HepG2 (cell line): Measurements from ENCODE around the gene DGUOK. TPM values are rescaled to one million over a fixed set of nuclear protein-coding genes. Genes with fewer than 3 reads are reported as not detected.

Experiments
- ATAC-seq: fragments of 200-7000 bp; cut with Tn5 transposase; 3 replicates; pipeline ENCODE4 v1.9.1; 2020; ENCODE audit warnings: mild to moderate bottlenecking, moderate library complexity
- BruUV-seq: library from RNA; stranded (reverse); fragments of 400-500 nt; replicated peaks from 2 replicates; lab custom pipeline; 2021; lab: Mats Ljungman, UMichigan
- CTCF ChIA-PET: fragments of 300-600 bp; formaldehyde crosslinking; extraction: SDS; loops from one replicate; lab custom pipeline; 2021; ENCODE audit warnings: low total read pairs, inconsistent platforms, low intra/inter-chr PET ratio; lab: Yijun Ruan, JAX
- POLR2A ChIA-PET: fragments of 350-600 bp; sonication (Branson Sonifier 250); formaldehyde crosslinking; loops from one replicate; lab custom pipeline; 2020; ENCODE audit warnings: antibody characterized with exemption, inconsistent platforms; lab: Yijun Ruan, JAX
- DNase-seq: peaks from one replicate; pipeline ENCODE4 v3.0.0-alpha.2; 2015; ENCODE audit warnings: low spot score
- FAIRE-seq: peaks from 3 replicates; lab custom pipeline; 2011; peaks lifted over from hg19 to GRCh38; lab: Jason Lieb, UNC
- H2AFZ ChIP-seq: one replicate; pipeline ENCODE4 v1.6.1; 2011; ENCODE audit warnings: low read length, inconsistent platforms
- H3K27ac ChIP-seq: fragments of 300-600 bp; 3 replicates; pipeline ENCODE4 v1.8.0; 2011; ENCODE audit warnings: mixed run types, mild to moderate bottlenecking, mixed read lengths, low read length, inconsistent platforms; ENCODE audit not compliant: insufficient read depth; ENCODE audit errors: extremely low read length
- H3K27me3 ChIP-seq, 2 experiments: fragments of 200-600 bp in 1 of 2; 2 replicates in 1 of 2; 3 replicates in 1 of 2; pipeline versions ENCODE4 v1.6.0 to v1.8.0; 2011; ENCODE audit warnings: low read length in 2 of 2, mild to moderate bottlenecking in 2 of 2, moderate library complexity in 2 of 2, inconsistent platforms in 1 of 2; ENCODE audit not compliant: insufficient read depth in 2 of 2, control insufficient read depth in 1 of 2
- H3K36me3 ChIP-seq, 2 experiments: fragments of 200-600 bp in 1 of 2; replicated peaks in 1 of 2; 2 replicates in 1 of 2; 3 replicates in 1 of 2; pipeline versions ENCODE4 v1.5.1 to v1.8.0; 2011; ENCODE audit warnings: low read length in 2 of 2, inconsistent platforms in 1 of 2; ENCODE audit not compliant: insufficient read depth in 2 of 2, control insufficient read depth in 1 of 2
- H3K4me1 ChIP-seq: 2 replicates; pipeline ENCODE4 v1.5.1; 2012; ENCODE audit warnings: low read length, inconsistent platforms; ENCODE audit not compliant: insufficient read depth
- H3K4me2 ChIP-seq: 2 replicates; pipeline ENCODE4 v1.6.0; 2011; ENCODE audit warnings: low read depth, low read length, inconsistent platforms
- H3K4me3 ChIP-seq, 3 experiments: fragments of 200-600 bp in 1 of 3; sonication (generic), shearing (Covaris generic) in 1 of 3; replicated peaks in 1 of 3; 2 replicates each; pipeline ENCODE4 v1.5.1; 2011 to 2016; ENCODE audit warnings: low read length in 3 of 3, inconsistent platforms in 2 of 3, low read depth in 2 of 3, mild to moderate bottlenecking in 2 of 3, control low read depth in 1 of 3, mixed read lengths in 1 of 3; ENCODE audit not compliant: insufficient read depth in 1 of 3
- H3K79me2 ChIP-seq: one replicate; pipeline ENCODE4 v1.6.1; 2011; ENCODE audit warnings: low read length, inconsistent platforms; ENCODE audit not compliant: insufficient read depth
- H3K9ac ChIP-seq: 2 replicates; pipeline ENCODE4 v1.6.0; 2011; ENCODE audit warnings: mild to moderate bottlenecking, low read depth, low read length, inconsistent platforms; ENCODE audit not compliant: insufficient read depth
- H3K9me3 ChIP-seq: 2 replicates; pipeline ENCODE4 v1.5.1; 2012; ENCODE audit warnings: mild to moderate bottlenecking, low read length
- H4K20me1 ChIP-seq: 2 replicates; pipeline ENCODE4 v1.6.0; 2011; ENCODE audit warnings: inconsistent platforms, mild to moderate bottlenecking, low read length, moderate library complexity; ENCODE audit not compliant: insufficient read depth
- FOXK2 ChIP-seq: fragments of 450-650 bp; IDR thresholded peaks from 2 replicates; pipeline ENCODE4 v1.6.1; 2016
- GABPA ChIP-seq, 2 experiments: IDR thresholded peaks; 2 replicates each; pipeline ENCODE4 v1.6.1; 2011 to 2016; ENCODE audit warnings: low read depth in 2 of 2, low read length in 1 of 2, missing biosample characterization in 1 of 2, missing genetic modification characterization in 1 of 2
- HNF4G ChIP-seq, 2 experiments: sonication (generic) in 1 of 2; formaldehyde crosslinking in 1 of 2; IDR thresholded peaks; 2 replicates each; pipeline versions ENCODE4 v1.4.0 to v1.6.1; 2011 to 2020; ENCODE audit warnings: borderline replicate concordance in 2 of 2, low read depth in 2 of 2, mild to moderate bottlenecking in 2 of 2, low read length in 1 of 2, missing genetic modification reagents in 1 of 2, moderate library complexity in 1 of 2
- KLF16 ChIP-seq, 2 experiments: sonication (generic) in 1 of 2; formaldehyde crosslinking in 1 of 2; IDR thresholded peaks; 2 replicates each; pipeline versions ENCODE4 v1.6.1 to v1.8.0; 2016 to 2023; ENCODE audit warnings: missing genetic modification reagents in 2 of 2, missing compliant biosample characterization in 1 of 2
- MAF1 ChIP-seq: sonication (generic); formaldehyde crosslinking; IDR thresholded peaks from 2 replicates; pipeline ENCODE4 v1.5.0; 2020; ENCODE audit warnings: missing genetic modification reagents, borderline replicate concordance
- POLR2AphosphoS5 ChIP-seq: IDR thresholded peaks from 2 replicates; pipeline ENCODE4 v1.6.1; 2012; ENCODE audit warnings: low read depth, low read length
- RBM22 ChIP-seq: fragments of 200-400 bp; formaldehyde crosslinking; optimal IDR thresholded peaks from 2 replicates; pipeline ENCODE3; 2017; ENCODE audit warnings: mild to moderate bottlenecking, low read length, moderate library complexity
- SIN3A ChIP-seq: IDR thresholded peaks from 2 replicates; pipeline ENCODE4 v1.6.1; 2011; ENCODE audit warnings: low read depth, mild to moderate bottlenecking, control low read depth, low read length, borderline replicate concordance
- SMC3 ChIP-seq: IDR thresholded peaks from 2 replicates; pipeline ENCODE4 v1.6.1; 2011; ENCODE audit warnings: low read length, improper control_type of control experiment
- ZFYVE20 ChIP-seq: sonication (generic); formaldehyde crosslinking; IDR thresholded peaks from 2 replicates; pipeline ENCODE4 v1.8.0; 2023; ENCODE audit warnings: low read depth, mild to moderate bottlenecking, moderate library complexity, missing genetic modification reagents, borderline replicate concordance
- ZNF160 ChIP-seq: sonication (generic); formaldehyde crosslinking; IDR thresholded peaks from 2 replicates; pipeline ENCODE4 v1.8.0; 2022; ENCODE audit warnings: mild to moderate bottlenecking, inconsistent platforms, missing genetic modification reagents
- ZNF263 ChIP-seq: sonication (generic); formaldehyde crosslinking; IDR thresholded peaks from 2 replicates; pipeline ENCODE4 v1.4.0; 2020; ENCODE audit warnings: missing genetic modification reagents
- ZNF292 ChIP-seq: sonication (generic); formaldehyde crosslinking; IDR thresholded peaks from 2 replicates; pipeline ENCODE4 v1.8.1; 2022; ENCODE audit warnings: mild to moderate bottlenecking, low read depth, missing genetic modification reagents, borderline replicate concordance
- ZNF451 ChIP-seq: sonication (generic); formaldehyde crosslinking; IDR thresholded peaks from 2 replicates; pipeline ENCODE4 v1.5.0; 2020; ENCODE audit warnings: mild to moderate bottlenecking, missing genetic modification reagents
- ZNF496 ChIP-seq: sonication (generic); formaldehyde crosslinking; IDR thresholded peaks from 2 replicates; pipeline ENCODE4 v1.8.1; 2023; ENCODE audit warnings: mild to moderate bottlenecking, moderate library complexity, missing genetic modification reagents; ENCODE audit not compliant: insufficient replicate concordance
- ZNF7 ChIP-seq: IDR thresholded peaks from 2 replicates; pipeline ENCODE4 v1.6.1; 2016; ENCODE audit warnings: missing biosample characterization, missing genetic modification reagents
- WGBS: methylation state at CpG from one replicate; pipeline ENCODE4 v1.1.6; 2017; ENCODE audit warnings: low lambda C conversion rate; 5-methylcytosine and 5-hydroxymethylcytosine counted together
- in situ Hi-C: cut with HindIII; loops from 2 replicates; pipeline ENCODE4 v1.10.0; 2017; ENCODE audit warnings: low pct_unique_long_range_greater_than_20kb; ENCODE audit not compliant: extremely low pct_ligation_motif_present
- intact Hi-C: fragments of 100-400 bp; cut with micrococcal nuclease; formaldehyde crosslinking; loops from one replicate; pipeline ENCODE4 v1.10.0; 2022; ENCODE audit not compliant: unreplicated experiment
- polyA plus RNA-seq, 8 experiments: library from polyadenylated mRNA; depleted of rRNA in 3 of 8; stranded (reverse) in 7 of 8; unstranded in 1 of 8; fragments of >200 nt; fragmentation: Illumina TruSeq in 4 of 8; extraction: Trizol in 4 of 8; gene quantifications; 2 replicates each; pipeline versions ENCODE4 v1.2.1 to v1.2.3, GENCODE V29; 2011 to 2016; ENCODE audit warnings: low read depth in 4 of 8, missing spikeins in 1 of 8, mixed read lengths in 1 of 8; ENCODE audit not compliant: insufficient read depth in 1 of 8
- total RNA-seq, 5 experiments: library from RNA; depleted of rRNA; stranded (reverse); fragments of >200 nt; fragmentation: Illumina TruSeq; extraction: Trizol; gene quantifications; 2 replicates each; pipeline ENCODE4 v1.2.3, GENCODE V29; 2016; ENCODE audit warnings: low read depth in 1 of 5
- TF ChIP-seq, protein P1 (sequence below): sonication (generic); formaldehyde crosslinking; IDR thresholded peaks from 2 replicates; pipeline ENCODE4 v1.8.0; 2022; ENCODE audit warnings: mild to moderate bottlenecking, missing genetic modification reagents; ENCODE audit not compliant: insufficient replicate concordance

The DGUOK gene
- total and polyA plus RNA-seq, 2 of the 13 experiments (the other 11 are each of a cell fraction or from before 2014, with no cell fraction given), result 105 to 137 TPM

DNA sequence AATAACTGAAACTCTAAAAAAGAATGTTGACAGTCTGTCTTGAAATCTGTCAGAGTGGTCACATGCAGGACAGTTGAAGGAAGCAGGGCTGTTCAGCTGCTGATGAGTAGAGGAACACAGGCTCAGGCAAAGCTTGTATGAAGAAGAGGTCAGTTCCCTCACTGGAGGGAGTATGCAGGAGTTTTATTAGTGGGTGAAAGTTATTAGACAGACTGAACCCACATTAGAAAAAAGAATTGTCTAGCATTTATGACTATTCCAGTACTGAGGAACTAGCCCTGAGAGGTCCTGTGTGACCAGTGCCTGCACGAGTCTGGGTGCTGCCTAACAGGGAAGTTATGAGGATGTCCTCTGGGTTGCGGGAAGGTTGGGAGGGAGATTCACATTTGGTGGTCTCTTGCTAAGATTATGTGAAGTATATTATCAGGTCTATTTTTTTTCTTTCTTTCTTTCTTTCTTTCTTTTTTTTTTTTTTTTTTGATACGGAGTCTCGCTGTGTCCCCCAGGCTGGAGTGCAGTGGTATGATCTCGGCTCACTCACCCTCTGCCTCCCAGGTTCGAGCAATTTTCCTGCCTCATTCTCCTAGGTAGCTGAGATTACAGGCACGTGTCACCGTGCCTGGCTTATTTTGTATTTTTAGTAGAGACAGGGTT is 67.6 kb downstream of the DGUOK start:
- Histone ChIP-seq H3K36me3 (peaks cover 13 to 63% of the 10 kb centered on the region in 2 experiments), H3K9me3 (no peaks in the 10 kb centered on the region), H3K79me2 (peaks cover 79% of the 10 kb centered on the region), H3K4me3 (no peak overlapping the region), H3K9ac (no peak overlapping the region), H2AFZ (no peak overlapping the region), H3K4me2 (no peak overlapping the region), H3K27me3 (no peaks in the 10 kb centered on the region), H3K27ac (no peak overlapping the region), H3K4me1 (peaks cover 20% of the 10 kb centered on the region), H4K20me1 (peaks cover 11% of the 10 kb centered on the region; the same call in 1 of the 2 replicates)
- 96% methylated on average over 8 of the region's 8 CpGs for WGBS
- TF ChIP-seq, protein P1, sequence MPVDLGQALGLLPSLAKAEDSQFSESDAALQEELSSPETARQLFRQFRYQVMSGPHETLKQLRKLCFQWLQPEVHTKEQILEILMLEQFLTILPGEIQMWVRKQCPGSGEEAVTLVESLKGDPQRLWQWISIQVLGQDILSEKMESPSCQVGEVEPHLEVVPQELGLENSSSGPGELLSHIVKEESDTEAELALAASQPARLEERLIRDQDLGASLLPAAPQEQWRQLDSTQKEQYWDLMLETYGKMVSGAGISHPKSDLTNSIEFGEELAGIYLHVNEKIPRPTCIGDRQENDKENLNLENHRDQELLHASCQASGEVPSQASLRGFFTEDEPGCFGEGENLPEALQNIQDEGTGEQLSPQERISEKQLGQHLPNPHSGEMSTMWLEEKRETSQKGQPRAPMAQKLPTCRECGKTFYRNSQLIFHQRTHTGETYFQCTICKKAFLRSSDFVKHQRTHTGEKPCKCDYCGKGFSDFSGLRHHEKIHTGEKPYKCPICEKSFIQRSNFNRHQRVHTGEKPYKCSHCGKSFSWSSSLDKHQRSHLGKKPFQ, result no peak
- no peak for TF ChIP-seq FOXK2
- no peak for TF ChIP-seq HNF4G (IDR thresholded peaks at IDR 0.05; ENCODE audit: borderline replicate concordance, low read depth, low read length)
- no peak for TF ChIP-seq HNF4G (CRISPR knock-in tag; IDR thresholded peaks at IDR 0.05; ENCODE audit: borderline replicate concordance, low read depth)
- TF ChIP-seq ZNF451 (CRISPR knock-in tag), result no peak
- CTCF ChIA-PET, result no interaction called here
- ATAC-seq, result no peak
- no peak for FAIRE-seq
- BruUV-seq, result no TSS peak
- no peak for DNase-seq
- in situ Hi-C loops, result no loop called here
- POLR2A ChIA-PET, result no interaction called here
- intact Hi-C loops, result no loop called here

DNA sequence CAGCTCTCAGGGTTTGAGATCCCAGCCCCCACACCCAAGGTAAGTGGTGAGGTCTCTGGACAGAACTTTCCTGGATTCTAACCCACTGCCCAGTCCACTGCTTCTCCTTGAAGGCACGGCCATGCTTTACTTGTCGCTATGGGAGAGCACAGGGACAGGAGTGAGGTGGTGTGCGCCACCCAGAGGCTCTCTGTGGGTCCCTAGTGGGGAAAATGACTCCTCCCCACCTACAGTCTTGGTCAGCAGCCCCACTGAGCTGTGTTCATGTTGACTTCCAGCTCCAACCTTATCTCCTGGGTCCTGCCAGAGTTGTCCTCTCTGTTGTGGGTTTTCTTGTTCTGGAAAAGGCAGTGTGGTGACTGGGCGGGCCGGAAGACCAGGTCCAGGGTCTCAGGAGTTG is 69.1 kb downstream of the DGUOK start:
- Histone ChIP-seq H3K4me2 (no peak overlapping the region), H3K36me3 (peaks cover 7 to 51% of the 10 kb centered on the region in 2 experiments; a peak in 4 of 5 replicates), H3K9me3 (no peaks in the 10 kb centered on the region), H3K4me3 (no peak overlapping the region), H3K27ac (no peak overlapping the region), H2AFZ (no peak overlapping the region), H3K9ac (no peak overlapping the region), H3K27me3 (no peaks in the 10 kb centered on the region), H3K79me2 (peaks cover 70% of the 10 kb centered on the region), H3K4me1 (peaks cover 22% of the 10 kb centered on the region), H4K20me1 (peaks cover 17% of the 10 kb centered on the region)
- DNase-seq (no peak), FAIRE-seq (no peak), ATAC-seq (peak; percentile 56)
- POLR2A ChIA-PET, result interaction anchor here (1.3 kb wide), 1 partner anchor 47 kb away, joined by 3 read pairs; no protein-coding TSS in a partner anchor
- CTCF ChIA-PET, result no interaction called here
- intact Hi-C loops, result no loop called here
- 100% methylated on average over 5 of the region's 5 CpGs for WGBS
- BruUV-seq, result no TSS peak
- in situ Hi-C loops, result no loop called here
- no peak for TF ChIP-seq ZFYVE20 (CRISPR knock-in tag)
- no peak for TF ChIP-seq ZNF7 (CRISPR knock-in tag)
- TF ChIP-seq ZNF496 (CRISPR knock-in tag), result no peak
- peak; percentile 5; the same call in 1 of the 2 replicates for TF ChIP-seq SMC3
- no peak for TF ChIP-seq KLF16 (CRISPR knock-in tag; IDR thresholded peaks at IDR 0.05)
- no peak for TF ChIP-seq SIN3A
- TF ChIP-seq POLR2AphosphoS5, result no peak
- peak; percentile 46 for TF ChIP-seq RBM22
- TF ChIP-seq GABPA (IDR thresholded peaks at IDR 0.05; ENCODE audit: low read depth, low read length), result no peak
- no peak for TF ChIP-seq GABPA (CRISPR knock-in tag; IDR thresholded peaks at IDR 0.05; ENCODE audit: low read depth)
- TF ChIP-seq ZNF263 (CRISPR knock-in tag), result 0 out of 2 replicates have a peak, but pooled peaks have one; percentile 29
- TF ChIP-seq MAF1, result no peak
- no peak for TF ChIP-seq ZNF292 (CRISPR knock-in tag)
- no peak for TF ChIP-seq ZNF160
